C4-2B (cell line): ENCODE results near the gene BIN1.

ENCODE experiments used
- CTCF ChIP-seq: fragments of 450-650 bp; conservative IDR thresholded peaks from 2 replicates; pipeline ENCODE4 v1.5.1; 2017; ENCODE audit warnings: mild to moderate bottlenecking
- ZFX ChIP-seq: fragments of 450-650 bp; IDR thresholded peaks from 2 replicates; pipeline ENCODE4 v1.6.1; 2017

GRCh38 chr2:127092901-127093516, 13.9 kb downstream of the BIN1 start:
- TF ChIP-seq CTCF, result no peak
- TF ChIP-seq ZFX, result no peak
